ENCODE results near the gene DOK4. TPM values are rescaled to one million over a fixed set of nuclear protein-coding genes. Genes with fewer than 3 reads are reported as not detected.

Gene DOK4
- total and polyA plus RNA-seq, 2 of the 8 experiments (the other 6 are each of a cell fraction or from before 2014, with no cell fraction given): 24.0 to 28.9 TPM

DNA sequence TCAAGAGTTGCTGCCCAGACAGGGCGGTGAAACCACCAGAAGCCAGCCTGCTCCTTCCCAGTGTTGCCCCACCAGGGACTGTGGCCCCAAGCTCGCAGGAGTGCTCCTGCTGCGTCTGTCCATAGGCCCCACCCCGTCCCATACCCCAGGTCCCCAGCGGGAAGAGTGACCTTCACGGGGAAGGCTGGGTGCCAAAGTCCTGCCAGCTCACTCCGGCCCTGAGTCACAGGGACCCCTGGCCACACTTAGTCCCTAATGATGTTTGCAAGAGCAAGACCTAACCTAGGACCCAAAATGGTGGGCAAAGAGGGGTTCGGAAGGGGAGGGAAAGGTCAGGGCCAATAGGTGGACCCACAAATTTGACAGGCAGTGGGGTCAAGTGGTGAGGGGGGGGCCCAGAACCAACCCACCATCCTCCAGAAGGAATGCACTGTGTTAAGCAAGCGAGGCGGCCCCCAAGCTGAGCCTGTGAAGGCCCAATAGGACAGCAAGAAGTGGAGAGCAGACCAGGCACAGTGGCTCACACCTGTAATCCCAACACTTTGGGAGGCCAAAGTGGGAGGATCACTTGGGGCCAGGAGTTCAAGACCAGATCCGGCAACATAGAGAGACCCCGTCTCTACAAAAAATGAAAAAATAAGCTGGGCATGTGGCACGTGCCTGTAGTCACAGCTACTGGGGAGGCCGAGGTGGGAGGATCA is 3.3 kb downstream of the DOK4 start (continued):
- TF ChIP-seq EP300 (IDR thresholded peaks at IDR 0.05; ENCODE audit: borderline replicate concordance in 1 of 2, low read depth in 2 of 2, low read length in 2 of 2) (no peak), HDAC6 (IDR thresholded peaks at IDR 0.05; ENCODE audit: low read depth, low read length) (no peak), BACH1 (IDR thresholded peaks at IDR 0.05; ENCODE audit: low read length) (no peak), KDM4A (IDR thresholded peaks at IDR 0.05; ENCODE audit: low read depth, low read length, severe bottlenecking) (no peak)
- TF ChIP-seq, protein P1, sequence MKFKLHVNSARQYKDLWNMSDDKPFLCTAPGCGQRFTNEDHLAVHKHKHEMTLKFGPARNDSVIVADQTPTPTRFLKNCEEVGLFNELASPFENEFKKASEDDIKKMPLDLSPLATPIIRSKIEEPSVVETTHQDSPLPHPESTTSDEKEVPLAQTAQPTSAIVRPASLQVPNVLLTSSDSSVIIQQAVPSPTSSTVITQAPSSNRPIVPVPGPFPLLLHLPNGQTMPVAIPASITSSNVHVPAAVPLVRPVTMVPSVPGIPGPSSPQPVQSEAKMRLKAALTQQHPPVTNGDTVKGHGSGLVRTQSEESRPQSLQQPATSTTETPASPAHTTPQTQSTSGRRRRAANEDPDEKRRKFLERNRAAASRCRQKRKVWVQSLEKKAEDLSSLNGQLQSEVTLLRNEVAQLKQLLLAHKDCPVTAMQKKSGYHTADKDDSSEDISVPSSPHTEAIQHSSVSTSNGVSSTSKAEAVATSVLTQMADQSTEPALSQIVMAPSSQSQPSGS (IDR thresholded peaks at IDR 0.05; ENCODE audit: low read length): no peak

Measured in H1 (cell line).